Stimulated activated naive B cell treated with anti-CD40 and anti-IgM and Interleukin-4, amounts not matched to agents 10 μg/mL and 1 μg/mL and 100 μg/mL, for 72 hours (primary cell): ENCODE data around the gene QRFP.
A peak's percentile ranks its signal among the peaks of the same experiment; 100 is the strongest.

Source experiments
- ATAC-seq, 2 donors: fragments of 150-1000 bp; cut with Tn5 transposase; replicated peaks; 2 replicates each; pipeline ENCODE4 v1.10.0; 2021; ENCODE audit warnings: moderate library complexity in 1 of 2
- DNase-seq: peaks from one replicate; pipeline ENCODE4 v3.0.0; 2021
- H3K27ac Mint-ChIP-seq: one replicate; pipeline ENCODE4 v1.8.0; 2022; ENCODE audit warnings: mild to moderate bottlenecking, mixed read lengths
- H3K27me3 Mint-ChIP-seq, 2 donors: one replicate each; pipeline ENCODE4 v1.8.0; 2022; ENCODE audit warnings: mixed read lengths in 2 of 2
- H3K36me3 Mint-ChIP-seq, 2 donors: one replicate each; pipeline ENCODE4 v1.8.0; 2022; ENCODE audit warnings: mixed read lengths in 2 of 2, mild to moderate bottlenecking in 1 of 2
- H3K4me1 Mint-ChIP-seq, 2 donors: one replicate each; pipeline ENCODE4 v1.8.0; 2022; ENCODE audit warnings: mixed read lengths in 2 of 2, mild to moderate bottlenecking in 1 of 2
- H3K4me3 Mint-ChIP-seq, 2 donors: one replicate each; pipeline ENCODE4 v1.8.0; 2022; ENCODE audit warnings: mild to moderate bottlenecking in 2 of 2, mixed read lengths in 2 of 2, moderate library complexity in 1 of 2
- H3K9me3 Mint-ChIP-seq, 2 donors: one replicate each; pipeline ENCODE4 v1.8.0; 2022; ENCODE audit warnings: mixed read lengths in 2 of 2, mild to moderate bottlenecking in 1 of 2

The QRFP gene

GRCh38 chr9:130929571-130930038 is 33.0 kb upstream of the QRFP start:
- no peak overlapping the region for H3K27ac Mint-ChIP-seq
- peaks cover 37 to 41% of the 10 kb centered on the region in 2 donors for H3K4me1 Mint-ChIP-seq
- peaks cover 36 to 54% of the 10 kb centered on the region in 2 donors for H3K27me3 Mint-ChIP-seq
- H3K4me3 Mint-ChIP-seq, result no peak overlapping the region
- DNase-seq (no peak), ATAC-seq (no peak)
- H3K9me3 Mint-ChIP-seq, result no peaks in the 10 kb centered on the region
- H3K36me3 Mint-ChIP-seq, result no peaks in the 10 kb centered on the region

GRCh38 chr9:130927995-130928900 is 31.6 kb upstream of the QRFP start:
- no peaks in the 10 kb centered on the region for H3K36me3 Mint-ChIP-seq
- H3K9me3 Mint-ChIP-seq, result no peaks in the 10 kb centered on the region
- peak; percentile 87 to 89 for ATAC-seq
- peak overlapping the region in 1 of 2 donors; percentile 70 for H3K4me3 Mint-ChIP-seq
- peaks cover 36 to 38% of the 10 kb centered on the region in 2 donors for H3K4me1 Mint-ChIP-seq
- peaks cover 35 to 44% of the 10 kb centered on the region in 2 donors for H3K27me3 Mint-ChIP-seq
- DNase-seq, result peak; percentile 51
- peak overlapping the region; percentile 94 for H3K27ac Mint-ChIP-seq

- Mint-ChIP-seq H3K27ac (no peak overlapping the region), H3K27me3 (peaks cover 35 to 44% of the 10 kb centered on the region in 2 donors), H3K36me3 (no peaks in the 10 kb centered on the region), H3K9me3 (no peaks in the 10 kb centered on the region), H3K4me1 (peaks cover 27 to 29% of the 10 kb centered on the region in 2 donors), H3K4me3 (no peak overlapping the region)
- DNase-seq (no peak), ATAC-seq (no peak)
Measured at GRCh38 chr9:130927338-130927737, 30.7 kb upstream of the QRFP start.

GRCh38 chr9:130925050-130925678 is 28.6 kb upstream of the QRFP start:
- Mint-ChIP-seq H3K27me3 (peaks cover 25 to 43% of the 10 kb centered on the region in 2 donors), H3K4me1 (peaks cover 15 to 17% of the 10 kb centered on the region in 2 donors), H3K9me3 (no peaks in the 10 kb centered on the region), H3K36me3 (no peaks in the 10 kb centered on the region), H3K27ac (no peak overlapping the region), H3K4me3 (no peak overlapping the region)
- DNase-seq (no peak), ATAC-seq (no peak)

- H3K27ac Mint-ChIP-seq, result no peak overlapping the region
- peaks cover 13 to 15% of the 10 kb centered on the region in 2 donors for H3K4me1 Mint-ChIP-seq
- ATAC-seq (no peak), DNase-seq (no peak)
- H3K4me3 Mint-ChIP-seq, result no peak overlapping the region
- H3K36me3 Mint-ChIP-seq, result no peaks in the 10 kb centered on the region
- H3K27me3 Mint-ChIP-seq, result peaks cover 22 to 40% of the 10 kb centered on the region in 2 donors
- no peaks in the 10 kb centered on the region for H3K9me3 Mint-ChIP-seq
Measured at GRCh38 chr9:130924448-130924788, 27.8 kb upstream of the QRFP start.

- peaks cover 13 to 15% of the 10 kb centered on the region in 2 donors for H3K4me1 Mint-ChIP-seq
- DNase-seq (no peak), ATAC-seq (no peak)
- H3K4me3 Mint-ChIP-seq, result no peak overlapping the region
- H3K36me3 Mint-ChIP-seq, result no peaks in the 10 kb centered on the region
- no peaks in the 10 kb centered on the region for H3K9me3 Mint-ChIP-seq
- no peak overlapping the region for H3K27ac Mint-ChIP-seq
- peaks cover 28 to 46% of the 10 kb centered on the region in 2 donors for H3K27me3 Mint-ChIP-seq
Measured at GRCh38 chr9:130923611-130924447, 27.2 kb upstream of the QRFP start.

GRCh38 chr9:130922893-130923610 is 26.4 kb upstream of the QRFP start:
- no peaks in the 10 kb centered on the region for H3K9me3 Mint-ChIP-seq
- ATAC-seq (no peak), DNase-seq (no peak)
- H3K27ac Mint-ChIP-seq, result peak overlapping the region; percentile 9
- peaks cover 9 to 12% of the 10 kb centered on the region in 2 donors for H3K4me1 Mint-ChIP-seq
- peaks cover 27 to 47% of the 10 kb centered on the region in 2 donors for H3K27me3 Mint-ChIP-seq
- no peaks in the 10 kb centered on the region for H3K36me3 Mint-ChIP-seq
- H3K4me3 Mint-ChIP-seq, result no peak overlapping the region

- Mint-ChIP-seq H3K9me3 (no peaks in the 10 kb centered on the region), H3K36me3 (no peaks in the 10 kb centered on the region), H3K27ac (peak overlapping the region; percentile 9), H3K4me3 (no peak overlapping the region), H3K4me1 (peaks cover 6 to 8% of the 10 kb centered on the region in 2 donors), H3K27me3 (peaks cover 31 to 48% of the 10 kb centered on the region in 2 donors)
- DNase-seq (no peak), ATAC-seq (no peak)
Measured at GRCh38 chr9:130921989-130922892, 25.6 kb upstream of the QRFP start.

GRCh38 chr9:130921300-130921988 is 24.8 kb upstream of the QRFP start:
- H3K4me1 Mint-ChIP-seq, result peaks cover 6 to 8% of the 10 kb centered on the region in 2 donors
- no peaks in the 10 kb centered on the region for H3K36me3 Mint-ChIP-seq
- H3K9me3 Mint-ChIP-seq, result no peaks in the 10 kb centered on the region
- H3K27me3 Mint-ChIP-seq, result peaks cover 35 to 53% of the 10 kb centered on the region in 2 donors
- H3K4me3 Mint-ChIP-seq, result no peak overlapping the region
- no peak overlapping the region for H3K27ac Mint-ChIP-seq
- no peak for ATAC-seq
- no peak for DNase-seq

GRCh38 chr9:130920762-130921299 is 24.2 kb upstream of the QRFP start:
- no peaks in the 10 kb centered on the region for H3K9me3 Mint-ChIP-seq
- H3K27ac Mint-ChIP-seq, result no peak overlapping the region
- no peaks in the 10 kb centered on the region for H3K36me3 Mint-ChIP-seq
- peaks cover 35 to 53% of the 10 kb centered on the region in 2 donors for H3K27me3 Mint-ChIP-seq
- no peak for DNase-seq
- H3K4me3 Mint-ChIP-seq, result no peak overlapping the region
- ATAC-seq, result no peak
- peaks cover 1 to 3% of the 10 kb centered on the region in 2 donors for H3K4me1 Mint-ChIP-seq

GRCh38 chr9:130920233-130920632 is 23.6 kb upstream of the QRFP start:
- H3K27ac Mint-ChIP-seq, result no peak overlapping the region
- no peaks in the 10 kb centered on the region for H3K9me3 Mint-ChIP-seq
- H3K27me3 Mint-ChIP-seq, result peaks cover 37 to 55% of the 10 kb centered on the region in 2 donors
- H3K36me3 Mint-ChIP-seq, result no peaks in the 10 kb centered on the region
- no peak for DNase-seq
- H3K4me1 Mint-ChIP-seq, result no peaks in the 10 kb centered on the region
- no peak for ATAC-seq
- no peak overlapping the region for H3K4me3 Mint-ChIP-seq

GRCh38 chr9:130919559-130920145 is 23.0 kb upstream of the QRFP start:
- Mint-ChIP-seq H3K27me3 (peaks cover 40 to 52% of the 10 kb centered on the region in 2 donors), H3K36me3 (no peaks in the 10 kb centered on the region), H3K9me3 (no peaks in the 10 kb centered on the region), H3K4me3 (no peak overlapping the region), H3K27ac (no peak overlapping the region), H3K4me1 (no peaks in the 10 kb centered on the region)
- DNase-seq (no peak), ATAC-seq (no peak)
